Astrocyte of the cerebellum (primary cell): ENCODE measurements around the gene TMEM86B.

Source experiments
- DNase-seq: peaks from one replicate; pipeline ENCODE4 v3.0.0-alpha.2; 2011; ENCODE audit warnings: low read depth
- H3K4me3 ChIP-seq: 2 replicates; pipeline ENCODE4 v1.5.1; 2011; ENCODE audit warnings: mild to moderate bottlenecking, low read depth, low read length, moderate library complexity
- CTCF ChIP-seq: IDR thresholded peaks from 2 replicates; pipeline ENCODE4 v1.5.1; 2012; ENCODE audit warnings: low read length, low read depth, moderate library complexity, mild to moderate bottlenecking; ENCODE audit errors: missing control alignments
- in situ Hi-C: cut with HindIII; loops from 2 replicates; pipeline ENCODE4 v1.10.0; 2017; ENCODE audit warnings: low sequenced_read_pairs

Gene TMEM86B

GRCh38 chr19:55253842-55254624 is 25.5 kb upstream of the TMEM86B start:
- H3K4me3 ChIP-seq = no peak overlapping the region
- in situ Hi-C loops = loop anchor here (10.0 kb wide), 1 partner anchor 79 kb away; no protein-coding TSS in a partner anchor
- DNase-seq = no peak
- TF ChIP-seq CTCF = no peak

- TF ChIP-seq CTCF = no peak
- H3K4me3 ChIP-seq = no peak overlapping the region
- no peak for DNase-seq
- in situ Hi-C loops = loop anchor here (10.0 kb wide), 1 partner anchor 78 kb away; no protein-coding TSS in a partner anchor
Measured at GRCh38 chr19:55252760-55253663, 24.4 kb upstream of the TMEM86B start.

GRCh38 chr19:55251341-55252081 is 22.9 kb upstream of the TMEM86B start:
- no peak overlapping the region for H3K4me3 ChIP-seq
- no peak for TF ChIP-seq CTCF
- DNase-seq = no peak
- in situ Hi-C loops = loop anchor here (10.0 kb wide), 1 partner anchor 77 kb away; no protein-coding TSS in a partner anchor

- TF ChIP-seq CTCF = no peak
- in situ Hi-C loops = loop anchor here (10.0 kb wide), 1 partner anchor 76 kb away; no protein-coding TSS in a partner anchor
- H3K4me3 ChIP-seq = no peak overlapping the region
Measured at GRCh38 chr19:55250262-55251036, 21.9 kb upstream of the TMEM86B start.

GRCh38 chr19:55249841-55250240 is 21.3 kb upstream of the TMEM86B start:
- no peak for DNase-seq
- no peak overlapping the region for H3K4me3 ChIP-seq
- in situ Hi-C loops = loop anchor here (10.0 kb wide), 1 partner anchor 75 kb away; no protein-coding TSS in a partner anchor
- no peak for TF ChIP-seq CTCF

More at GRCh38 chr19:55250262-55251036, 21.9 kb upstream of the TMEM86B start:
- DNase-seq = no peak
